HG02610 (cell line): ENCODE data around the gene OR10X1.

Experiments
- ATAC-seq: cut with Tn5 transposase; IDR thresholded peaks from one replicate; pipeline ENCODE4 v1.9.1; 2021; ENCODE audit warnings: mild to moderate bottlenecking, moderate library complexity; ENCODE audit not compliant: unreplicated experiment

The OR10X1 gene, protein sequence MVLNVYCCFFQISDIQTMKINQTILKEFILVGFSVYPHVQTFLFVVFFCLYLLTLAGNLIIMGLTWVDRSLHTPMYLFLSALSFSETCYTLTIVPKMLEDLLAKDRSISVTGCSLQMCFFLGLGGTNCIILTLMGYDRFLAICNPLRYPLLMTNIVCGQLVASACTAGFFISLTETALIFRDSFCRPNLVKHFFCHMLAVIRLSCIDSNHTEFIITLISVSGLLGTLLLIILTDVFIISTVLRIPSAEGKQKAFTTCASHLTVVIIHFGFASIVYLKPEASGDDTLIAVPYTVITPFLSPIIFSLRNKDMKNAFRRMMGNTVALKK

DNA sequence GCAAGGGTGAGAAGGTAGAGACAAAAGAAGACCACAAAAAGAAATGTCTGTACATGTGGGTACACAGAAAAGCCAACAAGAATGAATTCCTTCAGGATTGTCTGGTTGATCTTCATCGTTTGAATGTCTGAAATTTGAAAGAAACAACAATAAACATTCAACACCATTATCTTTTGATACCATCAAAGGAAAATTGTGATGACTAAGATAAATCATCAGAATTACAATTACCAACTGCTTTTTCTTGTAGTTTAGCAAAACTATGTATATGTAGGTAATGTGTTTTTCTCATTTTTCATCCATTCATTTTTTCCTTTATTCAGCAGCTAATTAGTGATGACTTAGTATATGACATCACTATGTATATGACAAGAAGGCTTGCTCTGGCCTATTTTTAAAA, at the start of gene OR10X1:
Gene OR10X1, minus strand, starts transcription at position 167 of the 400 bp plus-strand sequence. Its CDS starts 0 bp downstream, at position 167.
- ATAC-seq: no peak

DNA sequence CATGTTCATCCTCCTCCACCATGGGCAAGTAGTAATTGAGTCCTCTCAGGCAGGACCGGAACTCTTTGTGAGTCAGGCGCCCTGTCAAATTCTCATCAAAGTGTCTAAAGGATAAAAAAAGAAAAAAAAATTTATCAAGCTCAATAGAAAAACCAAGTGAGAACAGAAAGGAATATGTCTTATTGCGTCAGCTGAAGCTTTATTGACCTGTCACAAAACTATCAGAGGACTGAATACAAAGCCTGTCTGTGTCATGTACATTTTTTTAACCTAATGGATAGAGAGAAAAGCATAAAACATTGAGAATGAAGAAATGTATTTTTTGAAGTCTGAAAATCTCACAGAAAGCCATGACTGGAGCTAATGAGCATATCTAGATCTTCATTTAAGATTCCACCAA, 34.1 kb upstream of the OR10X1 start:
- ATAC-seq: no peak

DNA sequence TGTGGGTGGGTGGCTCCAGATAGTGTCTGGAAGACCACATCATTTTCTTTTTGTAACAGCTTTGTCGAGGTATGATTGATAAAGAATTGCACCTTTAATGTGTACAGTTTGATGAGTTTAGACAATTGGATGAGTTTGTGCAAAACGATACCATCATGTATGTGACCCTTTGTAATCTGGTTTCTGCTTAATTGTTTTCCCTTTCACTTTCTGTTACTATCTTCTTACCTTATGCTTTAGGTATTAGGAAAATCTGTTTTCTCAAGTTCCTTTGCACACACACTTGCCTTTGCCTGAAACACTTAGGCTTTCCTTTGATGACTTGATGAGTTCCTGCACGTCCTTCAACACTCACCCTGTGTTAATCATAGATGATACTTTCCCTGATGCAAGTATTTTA, 32.2 kb upstream of the OR10X1 start:
- ATAC-seq: no peak

DNA sequence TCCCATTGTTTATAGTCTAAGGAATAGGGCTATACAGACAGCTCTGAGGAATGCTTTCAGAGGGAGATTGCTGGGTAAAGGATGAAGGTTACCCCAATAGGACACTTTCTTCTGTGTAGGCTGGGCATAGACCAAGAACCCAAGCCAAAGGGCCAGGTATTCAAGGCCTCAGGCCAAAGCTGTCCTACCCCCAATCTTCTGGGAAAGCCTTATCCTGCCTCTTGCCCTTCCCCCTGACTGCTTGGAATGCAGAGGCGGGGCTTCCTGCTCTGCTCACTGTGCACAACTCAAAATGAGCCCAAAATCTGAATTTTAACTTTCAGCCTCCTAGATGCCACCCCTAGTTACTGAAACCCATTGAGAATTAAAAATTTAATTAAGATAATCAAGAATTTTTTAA, 27.6 kb upstream of the OR10X1 start:
- ATAC-seq: no peak

DNA sequence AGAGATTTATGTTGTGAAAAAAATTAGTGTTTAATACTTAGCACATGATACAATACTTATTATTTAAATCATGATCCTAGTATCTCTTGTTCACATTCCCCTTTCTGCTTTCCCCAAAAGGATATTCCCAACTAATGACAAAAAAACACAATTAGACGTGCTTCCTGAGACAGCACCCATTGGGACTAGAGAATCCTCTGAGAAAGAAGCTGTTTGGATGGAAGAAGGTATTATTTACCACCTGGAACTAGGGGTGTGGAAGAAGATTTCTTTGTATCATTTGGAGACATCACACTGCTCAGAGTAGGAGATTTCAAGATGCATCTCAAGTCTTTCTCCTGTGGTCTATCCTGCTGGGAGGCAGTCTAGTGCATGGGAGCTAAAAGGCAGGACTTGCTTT, 25.3 kb upstream of the OR10X1 start, which contains the start of gene OR10Z1:
Gene OR10Z1, plus strand, starts transcription at position 301 of the 400 bp plus-strand sequence. CDS start 1,171 bp downstream, outside the sequence.
- no peak for ATAC-seq

DNA sequence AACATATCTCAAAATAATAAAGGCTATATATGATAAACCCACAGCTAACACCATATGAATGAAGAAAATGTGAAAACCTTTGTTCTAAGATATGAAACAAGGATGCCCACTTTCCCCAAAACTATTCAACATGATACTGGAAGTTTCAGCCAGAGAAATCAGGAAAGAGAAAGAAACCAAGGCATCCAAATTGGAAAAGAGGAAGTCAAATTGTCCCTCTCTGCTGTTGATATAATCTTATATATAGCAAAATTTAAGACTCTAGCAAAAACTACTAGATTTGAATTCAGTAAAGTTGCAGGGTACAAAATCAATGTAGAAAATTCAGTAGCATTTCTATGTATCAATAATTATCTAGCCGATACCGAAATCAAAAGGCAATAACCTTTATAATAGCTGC, 21.0 kb upstream of the OR10X1 start:
- no peak for ATAC-seq

DNA sequence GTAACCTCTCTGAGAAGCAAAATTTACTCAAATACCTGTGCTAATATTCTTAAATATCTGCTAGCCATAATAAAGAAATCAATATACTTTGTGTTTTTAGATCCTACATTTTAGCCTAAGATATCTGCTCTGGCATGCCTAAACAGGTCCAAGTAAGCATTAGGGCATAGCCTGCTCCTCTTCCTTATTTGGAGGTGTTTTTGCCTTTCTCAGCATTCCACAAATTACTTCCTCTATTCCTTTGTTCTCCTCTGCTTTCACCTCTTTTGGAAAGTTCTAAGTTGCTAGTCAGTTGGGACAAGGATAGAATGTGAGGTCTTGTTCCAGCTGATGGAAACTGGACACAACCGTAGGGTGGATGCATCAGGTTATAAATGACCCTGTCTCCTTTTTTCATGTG, 7.2 kb upstream of the OR10X1 start:
- ATAC-seq: no peak

DNA sequence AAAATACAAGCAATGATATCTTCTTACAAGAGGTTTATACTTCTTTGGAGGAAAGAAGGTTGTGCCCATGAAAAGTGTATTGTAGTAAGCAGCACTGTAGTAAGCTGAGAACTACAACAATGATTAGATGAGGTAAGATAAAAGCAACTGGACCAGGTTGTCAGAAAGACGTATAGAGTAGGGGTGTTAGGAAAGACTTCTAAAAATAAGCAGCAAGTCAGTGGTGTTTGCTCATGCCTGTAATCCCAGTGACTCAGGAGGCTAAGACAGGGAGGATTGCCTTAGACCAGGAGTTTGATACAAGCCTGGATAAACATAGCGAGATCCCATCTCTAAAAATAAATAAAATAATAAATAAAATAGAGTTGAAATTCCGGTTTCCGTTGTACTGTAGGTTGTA, 4.3 kb upstream of the OR10X1 start:
- ATAC-seq: no peak

DNA sequence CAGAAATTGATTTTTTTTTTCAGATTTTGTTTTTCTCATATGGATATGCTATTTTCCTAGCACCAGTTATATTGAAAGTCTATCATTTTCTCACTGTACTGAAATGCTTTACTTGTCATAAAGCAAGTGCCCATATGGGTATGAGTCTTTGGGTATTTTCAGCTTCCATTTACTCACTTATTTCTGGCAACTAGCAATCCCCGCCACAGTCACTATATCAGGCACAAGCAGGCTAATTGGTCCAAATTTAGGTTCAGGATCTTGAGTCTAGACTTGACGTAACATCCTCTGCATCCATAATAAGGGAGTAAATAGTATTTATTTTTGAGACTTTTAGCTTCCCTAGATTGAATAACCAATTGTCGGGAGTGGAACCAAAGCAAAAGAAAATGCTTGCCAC, 2.1 kb downstream of the OR10X1 start:
- no peak for ATAC-seq

DNA sequence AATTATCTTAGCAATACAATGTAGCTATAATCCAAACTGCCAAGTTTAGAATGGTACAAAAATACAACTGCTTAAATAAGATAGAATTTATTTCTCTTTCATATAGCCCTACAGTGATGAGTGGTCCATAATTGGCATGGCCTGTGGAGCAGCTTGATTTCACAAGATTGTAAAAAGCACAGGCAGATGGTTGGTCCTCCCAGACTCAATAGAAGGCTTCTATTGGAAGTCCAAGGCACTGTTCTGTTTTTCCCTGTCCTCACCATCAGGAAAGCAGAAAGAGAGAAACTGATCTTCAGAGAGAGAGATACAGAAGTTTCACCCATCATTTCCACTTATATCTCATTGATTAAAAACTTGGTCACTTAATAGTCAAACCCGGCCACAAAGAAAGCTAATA, 7.5 kb downstream of the OR10X1 start:
- no peak for ATAC-seq

DNA sequence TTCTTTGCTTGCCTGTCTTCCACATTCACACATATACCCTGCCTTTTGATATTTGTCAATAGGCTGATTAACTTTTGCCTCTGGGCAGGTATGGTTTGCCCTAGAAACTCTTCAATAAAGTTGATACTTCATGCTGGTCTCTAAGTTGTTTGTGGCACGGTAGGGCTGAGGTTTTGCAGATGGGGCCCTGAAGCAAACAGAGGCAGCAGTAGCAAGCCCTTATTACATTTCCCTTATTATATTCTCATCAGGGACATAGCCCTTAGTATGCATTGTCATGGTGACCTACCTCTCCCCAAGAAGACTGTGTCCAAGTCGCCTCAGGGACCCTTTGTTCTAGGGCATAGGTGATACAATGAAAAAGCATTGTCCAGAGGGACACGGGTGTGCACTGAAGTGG, 9.2 kb downstream of the OR10X1 start, which contains the start of gene OR6P1:
Gene OR6P1, minus strand, starts transcription at position 101 of the 400 bp plus-strand sequence. CDS start 6,976 bp downstream, outside the sequence.
- no peak for ATAC-seq

DNA sequence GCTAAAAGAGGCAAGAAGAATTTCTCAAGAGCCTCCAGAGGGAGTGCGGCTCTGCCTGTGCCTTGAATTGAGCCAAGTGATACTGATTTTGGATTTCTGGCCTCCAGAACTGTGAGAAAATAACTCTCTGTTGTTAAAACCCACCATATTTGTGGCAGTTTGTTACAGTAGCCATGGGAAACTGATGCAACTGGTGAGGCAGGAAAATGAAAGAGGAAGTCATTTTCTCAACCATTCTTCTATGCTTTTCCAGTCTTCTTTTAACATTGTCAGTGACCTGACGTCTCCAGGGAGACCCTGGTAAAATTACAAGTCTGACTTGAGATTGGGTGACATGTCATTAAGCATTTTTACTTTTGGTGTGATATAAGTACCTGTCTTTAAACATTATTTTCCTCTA, 15.1 kb downstream of the OR10X1 start:
- no peak for ATAC-seq

DNA sequence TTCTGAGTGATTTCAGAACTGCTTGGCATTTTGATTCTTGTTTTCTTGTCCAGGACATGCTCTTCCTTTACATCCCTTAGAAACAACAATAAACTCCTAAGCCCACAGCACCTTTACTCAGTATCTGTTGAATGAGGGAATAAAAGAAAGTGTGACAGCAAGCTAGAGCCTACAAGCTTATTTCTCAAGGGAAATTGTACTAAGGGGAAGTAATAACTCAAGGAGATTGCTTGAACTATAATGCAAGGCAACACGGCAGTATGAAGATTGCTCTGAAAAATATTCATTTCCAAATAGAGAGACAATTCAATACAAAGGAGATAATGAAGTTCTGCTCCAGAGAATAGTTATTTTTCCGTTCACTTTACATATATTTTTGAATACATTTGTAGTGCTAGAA, 15.8 kb downstream of the OR10X1 start:
- no peak for ATAC-seq

DNA sequence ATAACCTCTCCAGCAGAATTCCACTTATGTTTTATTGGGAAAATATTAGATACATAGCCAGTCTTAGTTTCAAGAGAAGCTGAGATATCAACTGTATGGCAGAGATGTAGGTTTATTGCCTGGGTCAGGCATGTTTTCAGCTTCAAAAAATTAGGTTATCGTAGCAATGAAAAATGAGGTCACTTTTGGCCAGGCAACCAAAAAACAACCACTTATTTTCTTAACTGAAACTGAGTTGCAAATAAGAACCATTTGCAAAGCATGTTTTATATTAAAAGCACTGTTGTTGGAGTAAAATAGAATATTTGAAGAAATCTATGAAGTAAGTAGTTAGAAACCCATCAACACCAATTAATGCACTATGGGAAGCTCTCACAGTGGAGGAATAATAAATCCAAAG, 20.0 kb downstream of the OR10X1 start:
- ATAC-seq: no peak

DNA sequence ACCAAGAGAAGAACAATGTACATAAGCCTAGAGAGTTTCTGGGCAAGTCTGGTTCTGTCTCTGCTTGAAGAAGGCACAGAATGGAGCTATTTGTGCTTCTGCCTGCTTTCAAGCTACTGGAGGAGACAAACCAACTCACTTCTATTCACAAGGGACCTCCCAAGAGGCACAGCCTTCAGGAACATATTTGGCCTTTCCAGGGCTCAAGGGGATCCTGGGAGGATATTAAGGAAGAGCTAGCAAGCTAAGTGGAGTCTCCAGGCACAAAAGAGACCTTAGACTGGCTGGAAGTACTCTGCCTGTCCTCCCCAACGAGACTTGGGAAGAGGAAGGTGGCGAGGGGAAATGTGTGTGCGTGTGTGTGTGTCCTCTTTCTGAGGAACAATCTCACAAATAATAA, 25.3 kb downstream of the OR10X1 start, which contains the start of gene OR6Y1:
Gene OR6Y1, minus strand, starts transcription at position 54 of the 400 bp plus-strand sequence. CDS start 6,300 bp downstream, outside the sequence.
- no peak for ATAC-seq

DNA sequence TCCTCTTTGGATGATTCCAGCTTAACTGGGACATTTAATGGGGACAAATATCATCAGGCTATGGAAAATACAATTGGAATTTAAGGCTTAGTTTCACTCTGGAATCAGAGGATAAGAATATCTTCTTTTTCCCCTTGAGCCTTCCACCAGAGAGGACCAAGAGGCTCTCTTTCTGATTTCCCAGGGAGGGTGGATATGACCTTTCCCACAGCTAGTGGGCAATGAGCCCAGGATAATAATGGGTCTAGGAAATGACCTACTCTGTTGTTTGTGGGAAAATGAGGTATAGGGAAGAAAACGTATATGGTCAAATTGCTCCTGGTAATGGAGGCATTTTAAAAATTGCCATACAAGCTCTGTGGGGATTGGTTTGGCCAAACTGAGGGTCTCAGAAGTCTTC, 27.4 kb downstream of the OR10X1 start:
- ATAC-seq: no peak

DNA sequence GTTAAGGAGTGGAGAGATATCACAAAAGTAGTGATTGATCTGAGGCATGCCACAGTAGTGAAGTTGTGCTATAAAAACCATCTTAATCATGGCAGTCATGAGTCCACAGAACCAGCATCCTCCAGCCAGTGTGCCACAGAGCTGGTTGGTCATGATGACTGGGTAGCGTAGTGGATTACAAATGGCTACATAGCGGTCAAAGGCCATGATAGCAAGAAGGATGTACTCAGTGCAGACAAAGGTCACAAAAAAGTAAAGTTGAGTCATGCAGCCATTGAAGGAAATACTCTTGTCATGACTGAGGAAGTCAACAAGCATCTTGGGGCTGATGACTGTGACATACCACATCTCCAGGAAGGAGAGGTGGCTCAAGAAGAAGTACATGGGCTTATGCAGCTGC, 32.2 kb downstream of the OR10X1 start:
- no peak for ATAC-seq

DNA sequence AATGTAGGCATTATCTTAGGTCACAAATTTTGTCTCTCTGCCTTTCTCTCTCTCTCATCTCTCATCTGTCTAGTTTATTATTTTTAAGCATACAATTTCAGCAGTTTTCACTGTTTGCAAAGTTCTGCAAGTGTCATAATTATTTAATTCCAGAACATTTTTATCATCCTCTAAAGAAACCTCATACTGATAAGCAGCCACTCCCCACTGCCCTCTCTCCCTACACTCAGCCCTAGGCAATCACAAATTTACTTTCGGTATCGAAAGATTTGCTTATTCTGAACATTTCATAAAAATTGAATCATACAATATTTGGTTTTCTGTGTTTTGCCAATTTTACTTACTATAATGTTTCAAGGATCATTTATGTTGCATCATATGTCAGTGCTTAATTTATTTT, 42.1 kb downstream of the OR10X1 start:
- ATAC-seq: no peak

DNA sequence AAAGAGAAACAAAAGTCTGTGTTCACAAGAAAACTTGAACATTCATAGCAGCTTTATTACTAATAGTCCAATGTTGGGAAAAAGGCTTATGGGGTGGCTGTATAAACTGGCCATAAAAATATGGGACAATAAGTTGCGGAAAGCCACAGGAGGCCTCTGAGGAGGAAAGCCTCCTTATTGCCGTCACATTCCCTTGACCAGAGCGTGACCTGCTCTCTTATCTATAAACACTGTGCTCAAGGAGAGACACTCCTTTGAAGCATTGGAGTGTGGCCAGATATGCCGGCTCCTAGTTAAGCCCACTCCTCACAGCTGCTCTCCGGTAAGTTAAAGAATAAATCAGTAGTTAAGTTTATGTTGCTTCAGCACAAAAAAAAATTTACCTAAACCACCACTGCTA, 45.2 kb downstream of the OR10X1 start:
- no peak for ATAC-seq
